OCI-LY7 (cell line): ENCODE data around the gene RSPRY1. TPM values are rescaled to one million over a fixed set of nuclear protein-coding genes. Genes with fewer than 3 reads are reported as not detected.

Source experiments
- BruUV-seq: library from RNA; stranded (reverse); fragments of 400-500 nt; replicated peaks from 2 replicates; lab custom pipeline; 2021; lab: Mats Ljungman, UMichigan
- CTCF ChIA-PET: fragments of 300-600 bp; sonication (Branson Sonifier 250); formaldehyde crosslinking; loops from one replicate; lab custom pipeline; 2022; ENCODE audit warnings: antibody characterized with exemption; ENCODE audit not compliant: unreplicated experiment; lab: Charles Lee
- POLR2A ChIA-PET: fragments of 300-600 bp; sonication (Branson Sonifier 250); formaldehyde crosslinking; loops from one replicate; lab custom pipeline; 2022; ENCODE audit warnings: antibody characterized with exemption; lab: Charles Lee
- DNase-seq: peaks from one replicate; pipeline ENCODE4 v3.0.0-alpha.2; 2015; ENCODE audit warnings: low spot score
- H2AFZ ChIP-seq: fragments of 200-600 bp; sonication (generic), shearing (Covaris generic); 2 replicates; pipeline ENCODE4 v1.6.1; 2014; ENCODE audit warnings: mild to moderate bottlenecking, antibody characterized with exemption, low read length, moderate library complexity
- H3K27ac ChIP-seq: fragments of 200-600 bp; sonication (generic); 2 replicates; pipeline ENCODE4 v1.5.1; 2014; ENCODE audit warnings: mixed run types, low read depth, mild to moderate bottlenecking, moderate library complexity, low read length, inconsistent platforms; ENCODE audit not compliant: poor library complexity, severe bottlenecking
- H3K36me3 ChIP-seq: fragments of 200-600 bp; sonication (generic); 2 replicates; pipeline ENCODE4 v1.6.1; 2014; ENCODE audit warnings: mild to moderate bottlenecking, antibody characterized with exemption, low read length, moderate library complexity, mixed read lengths; ENCODE audit not compliant: insufficient read depth
- H3K4me1 ChIP-seq: fragments of 200-600 bp; sonication (generic); 2 replicates; pipeline ENCODE4 v1.5.1; 2014; ENCODE audit warnings: mild to moderate bottlenecking, low read length; ENCODE audit not compliant: insufficient read depth, poor library complexity, severe bottlenecking
- H3K4me2 ChIP-seq: fragments of 200-600 bp; sonication (generic); 2 replicates; pipeline ENCODE4 v1.6.1; 2014; ENCODE audit warnings: mild to moderate bottlenecking, low read length
- H3K4me3 ChIP-seq: fragments of 200-600 bp; sonication (generic); 2 replicates; pipeline ENCODE4 v1.5.1; 2014; ENCODE audit warnings: mild to moderate bottlenecking, low read depth, low read length; ENCODE audit not compliant: poor library complexity, severe bottlenecking
- H3K79me2 ChIP-seq: fragments of 200-600 bp; sonication (generic); 2 replicates; pipeline ENCODE4 v1.6.1; 2016; ENCODE audit warnings: low read depth, mild to moderate bottlenecking, low read length, moderate library complexity, mixed read lengths; ENCODE audit not compliant: insufficient read depth
- H3K9me2 ChIP-seq: fragments of 200-600 bp; sonication (generic); 2 replicates; pipeline ENCODE4 v1.6.1; 2016; ENCODE audit warnings: mild to moderate bottlenecking, low read length, mixed read lengths; ENCODE audit not compliant: insufficient read depth
- H3K9me3 ChIP-seq: fragments of 200-600 bp; sonication (generic); 2 replicates; pipeline ENCODE4 v1.6.1; 2014; ENCODE audit warnings: mild to moderate bottlenecking, mixed run types, low read length, mixed read lengths
- H4K20me1 ChIP-seq: fragments of 200-600 bp; sonication (generic); 2 replicates; pipeline ENCODE4 v1.6.1; 2014; ENCODE audit warnings: mild to moderate bottlenecking, antibody characterized with exemption, low read length, moderate library complexity, mixed read lengths; ENCODE audit not compliant: insufficient read depth
- EZH2phosphoT487 ChIP-seq: fragments of 200-600 bp; sonication (generic); IDR thresholded peaks from 2 replicates; pipeline ENCODE4 v1.6.1; 2018; ENCODE audit warnings: low read depth, borderline replicate concordance, mild to moderate bottlenecking, mixed run types, antibody characterized with exemption, low read length, moderate library complexity, mixed read lengths
- intact Hi-C: fragments of 100-400 bp; cut with micrococcal nuclease; formaldehyde crosslinking; loops from one replicate; pipeline ENCODE4 v1.10.0; 2022; ENCODE audit not compliant: unreplicated experiment
- total RNA-seq, 2 experiments: library from RNA; depleted of rRNA in 1 of 2; stranded (reverse); fragments of >200 nt in 1 of 2; shearing (Covaris generic) in 1 of 2; gene quantifications; 2 replicates each; pipeline ENCODE4 v1.2.3, GENCODE V29; 2014 to 2022
- TF ChIP-seq, protein P1 (sequence below): fragments of 200-600 bp; sonication (generic); conservative IDR thresholded peaks from 2 replicates; pipeline ENCODE4 v1.5.1; 2014; ENCODE audit warnings: mild to moderate bottlenecking, antibody characterized with exemption, low read length, moderate library complexity, mixed read lengths

Gene RSPRY1
- total RNA-seq, 2 experiments from 2014 or later, result 17.1 to 25.2 TPM

DNA sequence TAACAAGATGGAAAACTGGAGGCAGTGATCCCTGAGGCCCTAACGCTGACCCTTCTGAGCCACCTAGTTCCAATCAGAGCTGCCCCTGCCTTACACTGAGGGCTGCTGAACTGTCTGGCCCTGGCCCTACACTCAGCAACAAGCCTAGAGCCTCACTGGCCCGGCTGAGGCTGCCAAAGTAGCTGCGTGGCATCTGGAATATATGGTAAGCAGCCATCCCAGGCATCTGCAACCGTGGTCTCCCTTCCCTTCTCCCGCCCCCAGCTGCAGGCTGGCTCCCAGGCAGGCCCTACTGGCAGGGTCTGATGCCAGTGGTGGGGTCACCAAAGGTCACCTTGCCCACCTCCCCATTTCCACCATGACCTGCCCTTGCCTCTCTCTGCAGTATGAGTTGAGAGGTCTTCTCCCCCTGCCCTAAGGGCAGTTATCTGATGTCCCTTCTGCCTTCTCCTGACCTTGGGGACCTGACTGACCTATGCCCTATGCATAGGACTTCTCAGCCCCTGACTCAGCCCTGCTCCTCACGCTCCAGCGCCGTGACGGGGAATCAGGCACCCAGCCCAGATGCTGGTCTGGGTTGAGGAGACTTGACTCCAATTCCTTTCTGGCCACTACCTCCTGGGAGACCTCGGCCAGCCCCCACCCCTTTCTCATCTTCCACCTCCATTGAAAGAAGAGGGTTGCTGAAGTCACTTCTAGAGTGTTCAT lies 48.4 kb upstream of the RSPRY1 start:
- Histone ChIP-seq H3K36me3 (no peaks in the 10 kb centered on the region), H2AFZ (no peak overlapping the region), H3K4me2 (no peak overlapping the region), H4K20me1 (no peaks in the 10 kb centered on the region), H3K9me2 (no peaks in the 10 kb centered on the region), H3K27ac (no peak overlapping the region), H3K4me1 (peaks cover 65% of the 10 kb centered on the region), H3K79me2 (no peaks in the 10 kb centered on the region), H3K4me3 (no peak overlapping the region), H3K9me3 (no peaks in the 10 kb centered on the region)
- TF ChIP-seq EZH2phosphoT487, result no peak
- TF ChIP-seq, protein P1, sequence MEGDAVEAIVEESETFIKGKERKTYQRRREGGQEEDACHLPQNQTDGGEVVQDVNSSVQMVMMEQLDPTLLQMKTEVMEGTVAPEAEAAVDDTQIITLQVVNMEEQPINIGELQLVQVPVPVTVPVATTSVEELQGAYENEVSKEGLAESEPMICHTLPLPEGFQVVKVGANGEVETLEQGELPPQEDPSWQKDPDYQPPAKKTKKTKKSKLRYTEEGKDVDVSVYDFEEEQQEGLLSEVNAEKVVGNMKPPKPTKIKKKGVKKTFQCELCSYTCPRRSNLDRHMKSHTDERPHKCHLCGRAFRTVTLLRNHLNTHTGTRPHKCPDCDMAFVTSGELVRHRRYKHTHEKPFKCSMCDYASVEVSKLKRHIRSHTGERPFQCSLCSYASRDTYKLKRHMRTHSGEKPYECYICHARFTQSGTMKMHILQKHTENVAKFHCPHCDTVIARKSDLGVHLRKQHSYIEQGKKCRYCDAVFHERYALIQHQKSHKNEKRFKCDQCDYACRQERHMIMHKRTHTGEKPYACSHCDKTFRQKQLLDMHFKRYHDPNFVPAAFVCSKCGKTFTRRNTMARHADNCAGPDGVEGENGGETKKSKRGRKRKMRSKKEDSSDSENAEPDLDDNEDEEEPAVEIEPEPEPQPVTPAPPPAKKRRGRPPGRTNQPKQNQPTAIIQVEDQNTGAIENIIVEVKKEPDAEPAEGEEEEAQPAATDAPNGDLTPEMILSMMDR, result no peak
- intact Hi-C loops, result no loop called here
- BruUV-seq, result no TSS peak
- CTCF ChIA-PET, result interaction anchor here (0.5 kb wide), 1 partner anchor 28 kb away, joined by 7 read pairs; no protein-coding TSS in a partner anchor
- DNase-seq, result no peak
- POLR2A ChIA-PET, result interaction anchor here (0.6 kb wide), 1 partner anchor 1508 kb away, joined by 5 read pairs; no protein-coding TSS in a partner anchor

DNA sequence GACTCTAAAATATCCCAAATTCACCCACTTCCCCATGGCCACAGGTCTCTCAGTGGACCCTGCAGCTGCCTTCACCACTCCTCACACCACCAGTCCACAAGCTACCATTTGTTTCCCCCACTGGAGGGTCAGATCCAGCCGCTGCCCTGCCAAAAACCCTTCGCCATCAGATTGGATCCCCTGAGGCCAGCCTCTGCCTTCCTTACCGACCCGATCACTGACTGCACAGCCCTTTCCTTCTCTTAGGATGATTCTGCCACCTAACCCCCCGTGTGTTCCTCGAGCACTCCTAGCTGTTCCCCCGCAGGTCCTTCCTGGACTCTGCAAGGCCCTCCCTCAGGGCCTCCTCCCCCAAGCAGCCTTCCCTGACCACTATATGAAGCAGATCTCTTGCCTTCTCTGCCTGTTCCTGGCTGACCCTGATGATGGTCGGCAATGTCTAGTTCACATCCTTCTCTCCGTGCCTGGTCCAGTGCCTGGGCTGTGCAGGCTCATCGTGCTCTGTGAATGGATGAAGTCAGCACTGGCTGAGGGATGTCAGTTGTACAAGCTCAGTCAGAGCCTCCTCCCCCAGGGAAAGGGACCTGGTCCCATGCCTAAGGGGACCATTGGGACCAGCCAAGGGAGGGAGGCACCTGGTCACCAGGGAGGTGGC lies 47.7 kb upstream of the RSPRY1 start:
- intact Hi-C loops, result no loop called here

More for the DNA sequence above, 47.7 kb upstream of the RSPRY1 start:
- no peaks in the 10 kb centered on the region for H4K20me1 ChIP-seq
- H3K4me3 ChIP-seq, result no peak overlapping the region
- H3K9me2 ChIP-seq, result no peaks in the 10 kb centered on the region
- no peak overlapping the region for H3K4me2 ChIP-seq
- no peak overlapping the region for H3K27ac ChIP-seq
- H2AFZ ChIP-seq, result no peak overlapping the region
- BruUV-seq, result no TSS peak
- H3K36me3 ChIP-seq, result no peaks in the 10 kb centered on the region
- CTCF ChIA-PET, result interaction anchor here (0.5 kb wide), 1 partner anchor 29 kb away, joined by 7 read pairs; no protein-coding TSS in a partner anchor
- H3K9me3 ChIP-seq, result no peaks in the 10 kb centered on the region
- H3K79me2 ChIP-seq, result no peaks in the 10 kb centered on the region
- peaks cover 66% of the 10 kb centered on the region for H3K4me1 ChIP-seq
- TF ChIP-seq, protein P1, result no peak
- TF ChIP-seq EZH2phosphoT487, result no peak
- POLR2A ChIA-PET, result no interaction called here
- DNase-seq, result no peak
